ENCODE results near the gene STYX. TPM values are rescaled to one million over a fixed set of nuclear protein-coding genes. Genes with fewer than 3 reads are reported as not detected.

STYX gene
- total RNA-seq, 1 experiment from 2014 or later, result 14.1 TPM

GRCh38 chr14:52789118-52789517 is 59.2 kb downstream of the STYX start:
- Histone ChIP-seq H3K4me2 (ENCODE audit: low read length) (peak overlapping the region; percentile 90), H3K9me3 (ENCODE audit: low read length) (no peaks in the 10 kb centered on the region), H3K79me2 (ENCODE audit: low read length) (peaks cover 67% of the 10 kb centered on the region), H3K27me3 (ENCODE audit: low read length) (no peaks in the 10 kb centered on the region), H4K20me1 (ENCODE audit: low read length) (peaks cover 38% of the 10 kb centered on the region), H3K9ac (ENCODE audit: low read length) (peak overlapping the region; percentile 92), H3K9me2 (replicated peaks; ENCODE audit: low read length) (no peaks in the 10 kb centered on the region), H3K4me1 (ENCODE audit: insufficient read depth, low read length) (peaks cover 25% of the 10 kb centered on the region), H2AFZ (ENCODE audit: low read length) (no peak overlapping the region), H3K36me3 (ENCODE audit: low read depth, low read length) (peaks cover 1% of the 10 kb centered on the region; the same call in 1 of the 2 replicates), H3F3A (ENCODE audit: low read length, unreplicated experiment) (no peaks in the 10 kb centered on the region), H3K27ac (ENCODE audit: low read length) (no peak overlapping the region), H3K4me3 (ENCODE audit: low read length) (peak overlapping the region; percentile 78)
- BruUV-seq (replicated peaks), result no TSS peak
- TF ChIP-seq EZH2phosphoT487 (IDR thresholded peaks at IDR 0.05; ENCODE audit: borderline replicate concordance, low read length), result no peak
- no peak for TF ChIP-seq CTCF (conservative IDR thresholded peaks at IDR 0.05; ENCODE audit: low read depth, low read length)
- no peak for TF ChIP-seq EZH2 (IDR thresholded peaks at IDR 0.05; ENCODE audit: low read length, unreplicated experiment)
- POLR2A ChIA-PET (ENCODE audit: unreplicated experiment), result interaction anchor here (0.6 kb wide), 1 partner anchor 34 kb away, joined by 10 read pairs; no protein-coding TSS in a partner anchor
- no peak for DNase-seq
- no peak for ATAC-seq
- intact Hi-C loops (cut with micrococcal nuclease), result no loop called here
- CTCF ChIA-PET, result no interaction called here

- Histone ChIP-seq H3K4me3 (ENCODE audit: low read length) (peak overlapping the region; percentile 78), H3K36me3 (ENCODE audit: low read depth, low read length) (no peaks in the 10 kb centered on the region; the same call in 1 of the 2 replicates), H3K9ac (ENCODE audit: low read length) (peak overlapping the region; percentile 92), H3K4me1 (ENCODE audit: insufficient read depth, low read length) (peaks cover 25% of the 10 kb centered on the region), H3K27me3 (ENCODE audit: low read length) (no peaks in the 10 kb centered on the region), H3K4me2 (ENCODE audit: low read length) (peak overlapping the region; percentile 90), H3K27ac (ENCODE audit: low read length) (peak overlapping the region; percentile 86), H3K79me2 (ENCODE audit: low read length) (peaks cover 57% of the 10 kb centered on the region), H2AFZ (ENCODE audit: low read length) (0 out of 2 replicates have a peak overlapping the region, but pooled peaks have one; percentile 60), H4K20me1 (ENCODE audit: low read length) (peaks cover 38% of the 10 kb centered on the region), H3F3A (ENCODE audit: low read length, unreplicated experiment) (no peaks in the 10 kb centered on the region), H3K9me3 (ENCODE audit: low read length) (no peaks in the 10 kb centered on the region), H3K9me2 (replicated peaks; ENCODE audit: low read length) (no peaks in the 10 kb centered on the region)
- intact Hi-C loops (cut with micrococcal nuclease), result loop anchor here (2.0 kb wide), 3 partner anchors 59 to 237 kb away; partner anchors contain the start of genes GPR137C, STYX and TXNDC16
- CTCF ChIA-PET, result interaction anchor here (0.5 to 0.6 kb wide), 2 partner anchors 238 to 644 kb away, joined by 3 to 4 read pairs; partner anchors contain the start of genes GPR137C and TXNDC16
- no peak for TF ChIP-seq EZH2 (IDR thresholded peaks at IDR 0.05; ENCODE audit: low read length, unreplicated experiment)
- POLR2A ChIA-PET (ENCODE audit: unreplicated experiment), result interaction anchor here (0.6 to 0.8 kb wide), 4 partner anchors 33 to 161 kb away, joined by 4 to 10 read pairs (median 4); partner anchors contain the start of gene STYX
- BruUV-seq (replicated peaks), result no TSS peak
- no peak for ATAC-seq
- DNase-seq, result peak; percentile 31
Observed at GRCh38 chr14:52790011-52790755, 60.2 kb downstream of the STYX start.

GRCh38 chr14:52790756-52791222 is 60.8 kb downstream of the STYX start:
- POLR2A ChIA-PET (ENCODE audit: unreplicated experiment), result interaction anchor here (0.6 kb wide), 1 partner anchor 72 kb away, joined by 4 read pairs; no protein-coding TSS in a partner anchor
- BruUV-seq (replicated peaks), result TSS peak; percentile 56
- H3K27me3 ChIP-seq (ENCODE audit: low read length), result no peaks in the 10 kb centered on the region
- H3K4me1 ChIP-seq (ENCODE audit: insufficient read depth, low read length), result peaks cover 25% of the 10 kb centered on the region
- CTCF ChIA-PET, result interaction anchor here (0.5 to 0.6 kb wide), 3 partner anchors 238 to 645 kb away, joined by 3 to 4 read pairs (median 3); partner anchors contain the start of genes GPR137C and TXNDC16
- H3K4me3 ChIP-seq (ENCODE audit: low read length), result peak overlapping the region; percentile 78
- H3K9me2 ChIP-seq (replicated peaks; ENCODE audit: low read length), result no peaks in the 10 kb centered on the region
- H3K9ac ChIP-seq (ENCODE audit: low read length), result peak overlapping the region; percentile 92
- H3K27ac ChIP-seq (ENCODE audit: low read length), result peak overlapping the region; percentile 86
- DNase-seq (no peak), ATAC-seq (no peak)
- H3K9me3 ChIP-seq (ENCODE audit: low read length), result no peaks in the 10 kb centered on the region
- peaks cover 38% of the 10 kb centered on the region for H4K20me1 ChIP-seq (ENCODE audit: low read length)
- H3K79me2 ChIP-seq (ENCODE audit: low read length), result peaks cover 54% of the 10 kb centered on the region
- no peaks in the 10 kb centered on the region; the same call in 1 of the 2 replicates for H3K36me3 ChIP-seq (ENCODE audit: low read depth, low read length)
- H3F3A ChIP-seq (ENCODE audit: low read length, unreplicated experiment), result no peaks in the 10 kb centered on the region
- intact Hi-C loops (cut with micrococcal nuclease), result loop anchor here (2.0 kb wide), 3 partner anchors 60 to 238 kb away; partner anchors contain the start of genes GPR137C, STYX and TXNDC16
- H3K4me2 ChIP-seq (ENCODE audit: low read length), result peak overlapping the region; percentile 90
- no peak for TF ChIP-seq CTCF (conservative IDR thresholded peaks at IDR 0.05; ENCODE audit: low read depth, low read length)
- TF ChIP-seq EZH2 (IDR thresholded peaks at IDR 0.05; ENCODE audit: low read length, unreplicated experiment), result no peak
- no peak for TF ChIP-seq EZH2phosphoT487 (IDR thresholded peaks at IDR 0.05; ENCODE audit: borderline replicate concordance, low read length)
- H2AFZ ChIP-seq (ENCODE audit: low read length), result peak overlapping the region; percentile 60
